ENCODE data around the gene PSMC4.
"Not testable (repeated sequence)": the region's sequence is repeated elsewhere in the genome, so short reads cannot be mapped to it uniquely, and the experiment has no call there.

PSMC4 gene

DNA sequence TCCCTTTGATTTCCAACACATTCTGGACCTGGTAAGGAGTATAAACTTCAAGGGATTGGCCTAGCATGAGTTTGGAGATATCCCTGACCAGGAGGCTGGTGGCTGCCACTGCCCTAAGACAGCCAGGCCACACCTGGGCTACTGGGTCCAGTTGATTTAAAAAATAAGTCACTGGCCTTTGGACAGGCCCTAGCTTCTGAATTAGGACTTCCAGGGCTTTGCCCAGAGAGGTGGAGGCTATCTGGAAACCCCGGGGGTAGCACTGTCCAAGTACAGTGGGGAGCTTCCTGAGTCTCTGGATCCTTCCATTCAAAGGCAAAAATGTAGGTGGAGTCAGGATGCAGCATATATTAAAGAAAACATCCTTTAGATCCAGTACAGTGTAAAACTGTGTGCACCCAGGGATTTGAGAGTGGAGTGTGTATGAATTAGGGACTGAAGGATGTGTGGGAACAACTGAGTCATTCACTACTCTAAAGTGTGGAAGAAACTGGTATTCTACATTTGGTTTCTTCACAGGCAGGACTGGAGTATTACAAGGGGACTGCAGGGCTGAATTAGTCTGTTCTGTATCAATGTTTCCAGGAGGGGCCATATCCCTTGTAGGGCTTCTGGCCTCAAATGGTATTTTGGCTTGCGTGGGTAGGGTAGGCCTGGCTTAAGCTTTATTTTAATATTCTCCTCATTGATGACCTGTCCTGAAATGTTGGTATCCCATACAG, 21.8 kb upstream of the PSMC4 start:
- no peak for DNase-seq

DNA sequence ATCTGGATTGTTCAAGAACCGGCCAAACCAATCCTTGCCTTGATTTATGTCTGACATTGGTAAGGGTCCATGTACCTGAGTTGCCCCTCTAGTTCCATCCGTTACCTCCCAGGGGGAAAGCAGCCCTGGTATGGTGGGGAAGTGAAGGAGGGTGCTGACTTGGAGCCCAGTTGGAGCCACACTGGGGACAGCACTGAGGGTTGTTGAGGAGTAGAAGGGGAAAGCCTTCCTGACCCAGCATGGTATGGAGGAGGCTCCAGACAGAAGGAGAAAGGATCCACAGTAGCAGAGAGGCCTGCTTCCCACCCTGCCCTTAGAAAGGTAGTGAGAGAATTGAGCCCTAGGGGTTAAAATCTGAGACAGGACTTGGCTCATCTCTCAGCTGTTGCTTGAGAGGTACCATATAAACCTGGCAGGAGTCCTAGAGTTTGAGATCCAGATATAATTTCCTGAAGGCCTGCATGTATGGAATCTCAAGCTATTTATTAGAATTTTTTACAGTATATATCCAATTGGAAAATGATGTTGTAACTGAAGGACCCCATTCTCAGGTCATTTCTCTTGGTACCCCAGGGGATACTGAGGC, 19.8 kb upstream of the PSMC4 start:
- DNase-seq, result no peak

- no peak for DNase-seq
Observed at GRCh38 chr19:39951686-39952085, 19.3 kb upstream of the PSMC4 start.

GRCh38 chr19:39953915-39954314, 17.1 kb upstream of the PSMC4 start:
- DNase-seq, result no peak

DNA sequence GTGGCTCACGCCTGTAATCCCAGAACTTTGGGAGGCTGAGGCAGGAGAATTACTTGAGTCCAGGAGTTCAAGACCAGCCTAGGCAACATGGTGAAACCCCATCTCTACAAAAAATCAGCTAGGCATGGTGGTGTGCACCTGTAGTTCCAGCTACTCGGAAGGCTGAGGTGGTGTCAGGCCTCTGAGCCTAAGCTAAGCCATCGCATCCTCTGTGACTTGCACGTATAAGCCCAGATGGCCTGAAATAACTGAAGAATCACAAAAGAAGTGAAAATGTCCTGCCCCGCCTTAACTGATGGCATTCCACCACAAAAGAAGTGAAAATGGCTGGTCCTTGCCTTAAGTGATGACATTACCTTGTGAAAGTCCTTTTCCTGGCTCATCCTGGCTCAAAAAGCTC, 13.1 kb upstream of the PSMC4 start:
- DNase-seq, result not testable (repeated sequence)

GRCh38 chr19:39958942-39959341, 12.0 kb upstream of the PSMC4 start:
- DNase-seq, result not testable (repeated sequence)

- DNase-seq, result not testable (repeated sequence)
Observed at GRCh38 chr19:39959407-39959806, 11.6 kb upstream of the PSMC4 start.

- no peak for DNase-seq
Observed at GRCh38 chr19:39963898-39964297, 7.1 kb upstream of the PSMC4 start.

GRCh38 chr19:39966617-39967016, 4.3 kb upstream of the PSMC4 start:
- DNase-seq, result no peak

GRCh38 chr19:39967561-39967960, 3.4 kb upstream of the PSMC4 start:
- no peak for DNase-seq

GRCh38 chr19:39968789-39969188, 2.2 kb upstream of the PSMC4 start:
- no peak for DNase-seq

GRCh38 chr19:39969266-39969665, 1.7 kb upstream of the PSMC4 start:
- DNase-seq, result no peak

DNA sequence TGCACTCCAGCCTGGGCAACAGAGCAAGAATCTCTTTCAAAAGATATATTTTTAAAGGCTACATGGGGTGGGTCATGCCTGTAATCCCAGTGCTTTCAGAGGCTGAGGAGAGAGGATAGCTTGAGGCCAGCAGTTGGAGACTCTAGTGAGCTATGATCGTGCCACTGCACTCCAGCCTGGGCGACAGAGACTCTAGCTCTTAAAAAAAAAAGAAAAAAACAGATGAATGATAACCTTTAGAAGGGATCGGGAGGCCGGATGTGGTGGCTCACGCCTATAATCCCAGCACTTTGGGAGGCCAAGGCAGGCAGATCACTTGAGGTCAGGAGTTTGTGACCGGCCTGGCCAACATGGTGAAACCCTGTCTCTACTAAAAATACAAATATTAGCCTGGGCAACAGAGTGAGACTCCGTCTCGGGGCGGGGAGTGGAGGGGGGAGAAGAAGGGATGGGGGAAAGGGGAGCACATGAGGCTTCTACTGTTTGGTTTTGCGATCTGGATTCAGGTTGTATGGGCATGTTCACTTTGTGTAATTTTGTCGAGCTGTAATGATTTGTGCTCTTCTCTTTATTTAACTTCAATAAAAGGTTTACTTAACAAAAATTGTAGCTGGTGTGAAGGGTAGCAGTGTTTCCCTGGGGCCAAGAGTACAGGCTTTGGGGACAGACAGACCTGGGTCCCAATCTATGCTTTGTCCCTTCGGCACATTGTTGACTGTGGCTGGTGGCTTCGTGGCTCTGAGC, 1.1 kb upstream of the PSMC4 start:
- no peak for DNase-seq

GRCh38 chr19:39970425-39970674, 615 bp upstream of the PSMC4 start:
- no peak for DNase-seq

DNA sequence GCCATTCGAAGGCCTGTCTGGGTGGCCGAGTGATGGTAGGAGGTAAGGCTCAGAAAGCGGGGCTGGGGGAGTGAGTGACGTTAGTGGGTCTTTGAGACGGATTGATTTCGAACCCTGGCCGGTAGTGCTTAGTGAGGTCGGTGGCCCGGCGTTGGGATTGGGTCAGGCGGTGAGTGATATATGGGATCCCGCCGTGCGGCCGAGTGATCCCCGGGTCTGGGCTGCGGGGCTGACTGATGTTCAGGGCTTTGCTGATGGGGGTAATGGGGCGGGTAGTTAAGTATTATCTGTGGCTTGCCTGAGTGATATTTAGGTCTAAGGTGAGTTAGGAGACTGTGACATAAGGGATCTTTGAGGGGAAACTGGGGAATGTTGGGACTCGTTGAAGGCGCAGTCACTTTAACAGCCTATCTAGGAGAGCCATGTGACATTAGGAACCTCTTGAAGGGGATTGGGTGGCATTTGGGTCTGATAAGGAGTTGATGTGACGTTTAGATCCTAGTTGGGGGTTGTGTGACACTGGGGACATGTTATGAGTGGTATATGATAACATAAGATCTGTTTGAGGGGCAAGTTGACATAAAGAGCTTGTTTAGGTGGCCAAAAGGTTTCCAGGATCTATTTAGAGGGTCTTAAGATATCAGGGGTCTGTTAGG, 543 bp downstream of the PSMC4 start:
- no peak for DNase-seq

DNA sequence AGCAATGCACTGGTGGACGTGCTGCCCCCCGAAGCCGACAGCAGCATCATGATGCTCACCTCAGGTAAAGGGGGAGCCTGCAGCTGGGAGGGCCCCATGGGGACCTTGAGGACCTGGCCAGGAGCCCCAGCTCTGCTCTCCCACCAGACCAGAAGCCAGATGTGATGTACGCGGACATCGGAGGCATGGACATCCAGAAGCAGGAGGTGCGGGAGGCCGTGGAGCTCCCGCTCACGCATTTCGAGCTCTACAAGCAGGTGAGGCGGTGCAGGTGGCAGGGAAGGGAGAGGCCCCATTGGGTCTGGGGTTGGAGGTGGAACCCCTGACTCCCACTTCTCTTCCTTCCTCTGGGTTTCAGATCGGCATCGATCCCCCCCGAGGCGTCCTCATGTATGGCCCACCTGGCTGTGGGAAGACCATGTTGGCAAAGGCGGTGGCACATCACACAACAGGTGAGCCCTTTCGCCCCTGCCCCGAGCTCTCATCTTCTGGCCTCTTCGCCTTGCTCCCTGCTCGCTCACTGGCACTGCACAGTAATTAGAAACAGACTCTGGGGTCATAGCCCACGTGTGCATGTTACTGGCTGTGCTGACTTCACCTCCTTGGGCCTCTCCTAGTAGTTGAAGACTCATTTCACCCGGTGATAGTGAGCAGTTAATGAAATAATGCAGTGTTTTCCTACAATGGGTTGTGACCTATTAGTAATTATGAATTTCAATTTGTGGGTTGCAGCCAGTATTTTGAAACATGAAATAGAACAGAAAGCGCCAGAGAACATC, 3.6 kb downstream of the PSMC4 start:
- no peak for DNase-seq

GRCh38 chr19:39982883-39983282, 11.9 kb downstream of the PSMC4 start:
- no peak for DNase-seq

- no peak for DNase-seq
Observed at GRCh38 chr19:39983695-39984300, 12.8 kb downstream of the PSMC4 start.

DNA sequence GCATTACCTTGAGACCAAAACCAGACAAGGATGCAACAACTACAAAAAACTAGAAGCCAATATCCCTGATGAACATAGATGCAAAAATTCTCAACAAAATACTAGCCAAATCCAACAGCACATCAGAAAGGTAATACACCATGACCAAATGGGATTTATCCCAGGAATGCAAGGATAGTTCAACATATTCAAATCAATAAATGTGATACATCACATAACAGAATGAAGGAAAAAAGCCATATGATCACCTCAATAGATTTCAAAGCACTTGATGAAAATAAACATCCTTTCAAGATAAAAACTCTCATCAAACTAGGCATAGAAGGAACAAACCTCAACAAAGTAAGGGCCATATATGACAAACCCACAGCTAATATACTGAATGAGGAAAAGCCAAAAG, 15.7 kb downstream of the PSMC4 start:
- no peak for DNase-seq

DNA sequence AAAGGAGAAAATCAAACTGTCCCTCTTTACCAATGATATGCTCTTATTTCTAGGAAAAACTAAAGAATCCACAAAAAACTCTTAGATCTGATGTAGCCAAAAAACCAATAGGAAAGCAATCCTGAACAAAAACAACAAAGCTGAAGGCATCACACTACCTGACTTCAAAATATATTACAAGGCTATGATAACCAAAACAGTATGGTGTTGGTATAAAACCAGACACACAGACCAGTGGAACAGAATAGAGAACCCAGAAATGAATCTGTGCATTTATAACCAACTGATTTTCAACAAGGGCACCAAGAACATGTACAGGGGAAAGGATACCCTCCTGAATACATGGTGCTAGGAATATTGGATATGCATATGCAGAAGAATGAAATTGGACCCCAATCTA, 16.2 kb downstream of the PSMC4 start:
- DNase-seq, result no peak

DNA sequence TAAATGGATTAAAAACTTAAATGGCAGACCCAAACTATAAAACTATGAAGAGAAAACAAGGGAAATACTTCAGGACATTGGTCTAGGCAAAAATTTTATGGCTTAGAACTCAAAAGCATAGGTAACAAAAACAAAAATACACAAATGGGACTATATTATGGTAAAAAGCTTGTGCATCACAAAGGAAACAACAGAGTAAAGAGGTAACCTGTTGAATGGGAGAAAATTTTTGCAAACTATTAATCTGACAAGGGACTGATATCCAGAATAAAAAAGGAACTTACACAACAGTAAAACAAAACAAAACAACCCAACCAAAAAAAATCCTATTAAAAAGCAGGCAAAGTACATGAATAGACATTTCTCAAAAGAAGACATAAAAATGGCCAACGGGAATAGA, 16.6 kb downstream of the PSMC4 start:
- DNase-seq, result no peak

GRCh38 chr19:39993605-39994004, 22.6 kb downstream of the PSMC4 start:
- no peak for DNase-seq

DNA sequence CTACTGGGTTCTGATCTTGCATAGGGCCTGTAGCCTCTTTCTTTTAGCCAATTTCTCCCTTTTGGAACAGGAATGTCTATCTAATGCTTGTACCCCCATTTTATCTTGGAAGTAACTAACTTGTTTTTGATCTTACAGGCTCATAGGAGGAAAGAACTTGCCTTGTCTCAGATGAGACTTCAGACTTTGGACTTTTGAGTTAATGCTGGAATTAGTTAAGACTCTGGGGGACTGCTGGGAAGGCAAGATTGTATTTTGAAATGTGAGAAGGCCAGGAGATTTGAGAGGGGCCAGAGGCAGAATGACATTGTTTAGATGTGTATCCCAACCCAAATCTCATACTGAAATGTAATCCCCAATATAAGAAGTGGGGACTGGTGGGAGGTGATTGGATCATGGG, 23.4 kb downstream of the PSMC4 start:
- no peak for DNase-seq
